Endothelial cell of umbilical vein (primary cell): ENCODE data around the gene EFCC1. TPM values are rescaled to one million over a fixed set of nuclear protein-coding genes. Genes with fewer than 3 reads are reported as not detected.
A peak's percentile ranks its signal among the peaks of the same experiment; 100 is the strongest.

ENCODE experiments used
- BruUV-seq: library from RNA; stranded (reverse); fragments of 400-500 nt; replicated peaks from 2 replicates; lab custom pipeline; 2021; lab: Mats Ljungman, UMichigan
- CTCF ChIA-PET: fragments of 300-600, 350-600 bp; sonication (Branson Sonifier 250); formaldehyde crosslinking; loops from one replicate; lab custom pipeline; 2021; ENCODE audit warnings: antibody characterized with exemption, inconsistent platforms; lab: Charles Lee
- POLR2A ChIA-PET: fragments of 300-600, 350-600 bp; sonication (Branson Sonifier 250); formaldehyde crosslinking; loops from one replicate; lab custom pipeline; 2021; ENCODE audit warnings: antibody characterized with exemption, inconsistent platforms; lab: Charles Lee
- DNase-seq: peaks from one replicate; pipeline ENCODE4 v3.0.0-alpha.2; 2011; ENCODE audit warnings: low read depth, low spot score
- FAIRE-seq: peaks from 2 replicates; lab custom pipeline; 2011; peaks lifted over from hg19 to GRCh38; lab: Jason Lieb, UNC
- H2AFZ ChIP-seq: 2 replicates; pipeline ENCODE4 v1.6.0; 2012; ENCODE audit warnings: low read depth, low read length, control low read depth, inconsistent platforms
- H3K27ac ChIP-seq: 2 replicates; pipeline ENCODE4 v1.5.1; 2011; ENCODE audit warnings: low read depth, mild to moderate bottlenecking, control low read depth, low read length, moderate library complexity; ENCODE audit not compliant: insufficient read depth
- H3K27me3 ChIP-seq, 2 experiments: 2 replicates each; pipeline versions ENCODE4 v1.6.0 to v1.6.1; 2011; ENCODE audit warnings: low read length in 2 of 2, mixed read lengths in 1 of 2; ENCODE audit not compliant: control insufficient read depth in 2 of 2, insufficient read depth in 2 of 2
- H3K36me3 ChIP-seq, 2 experiments: 2 replicates in 1 of 2; 3 replicates in 1 of 2; pipeline ENCODE4 v1.5.1; 2011; ENCODE audit warnings: low read length in 2 of 2, mild to moderate bottlenecking in 1 of 2, moderate library complexity in 1 of 2; ENCODE audit not compliant: control insufficient read depth in 2 of 2, insufficient read depth in 2 of 2; ENCODE audit errors: extremely low read depth in 1 of 2
- H3K4me1 ChIP-seq: 3 replicates; pipeline ENCODE4 v1.5.1; 2011; ENCODE audit warnings: mild to moderate bottlenecking, low read length; ENCODE audit not compliant: control insufficient read depth, insufficient read depth; ENCODE audit errors: extremely low read depth
- H3K4me2 ChIP-seq: 2 replicates; pipeline ENCODE4 v1.6.1; 2011; ENCODE audit warnings: low read length, control low read depth, mixed read lengths; ENCODE audit not compliant: insufficient read depth
- H3K4me3 ChIP-seq, 3 experiments: fragments of 200-600 bp in 1 of 3; sonication (generic), shearing (Covaris generic) in 1 of 3; replicated peaks in 1 of 3; 2 replicates each; pipeline ENCODE4 v1.5.1; 2011 to 2016; ENCODE audit warnings: control low read depth in 3 of 3, low read length in 3 of 3, mild to moderate bottlenecking in 2 of 3, inconsistent platforms in 1 of 3, low read depth in 1 of 3, moderate library complexity in 1 of 3; ENCODE audit not compliant: insufficient read depth in 1 of 3
- H3K79me2 ChIP-seq: 2 replicates; pipeline ENCODE4 v1.6.0; 2012; ENCODE audit warnings: low read length, inconsistent platforms; ENCODE audit not compliant: control insufficient read depth, insufficient read depth
- H3K9ac ChIP-seq: replicated peaks from 2 replicates; pipeline ENCODE3; 2011; ENCODE audit warnings: low read length, control low read depth; ENCODE audit not compliant: insufficient read depth; ENCODE audit errors: extremely low read depth
- H3K9me1 ChIP-seq: replicated peaks from 3 replicates; pipeline ENCODE4 v1.6.0; 2011; ENCODE audit warnings: mild to moderate bottlenecking, low read length; ENCODE audit not compliant: control insufficient read depth, insufficient read depth; ENCODE audit errors: extremely low read depth
- H3K9me3 ChIP-seq: replicated peaks from 2 replicates; pipeline ENCODE4 v1.5.1; 2012; ENCODE audit warnings: low read length, inconsistent platforms; ENCODE audit not compliant: control insufficient read depth, insufficient read depth
- H4K20me1 ChIP-seq: replicated peaks from 2 replicates; pipeline ENCODE3; 2011; ENCODE audit warnings: mild to moderate bottlenecking, low read length; ENCODE audit not compliant: control insufficient read depth, insufficient read depth; ENCODE audit errors: extremely low read depth
- EZH2 ChIP-seq: IDR thresholded peaks from 2 replicates; pipeline ENCODE4 v1.6.1; 2012; ENCODE audit warnings: borderline replicate concordance, low read depth, mild to moderate bottlenecking, moderate library complexity, low read length, inconsistent platforms; ENCODE audit not compliant: severe bottlenecking
- FOS ChIP-seq: IDR thresholded peaks from 2 replicates; pipeline ENCODE4 v1.6.1; 2011; ENCODE audit warnings: mild to moderate bottlenecking, low read length, moderate library complexity, borderline replicate concordance; ENCODE audit not compliant: insufficient read depth
- GATA2 ChIP-seq: IDR thresholded peaks from 2 replicates; pipeline ENCODE4 v1.7.0; 2011; ENCODE audit warnings: low read depth, mild to moderate bottlenecking, moderate library complexity, mixed read lengths, low read length; ENCODE audit not compliant: insufficient read length, insufficient read depth
- JUN ChIP-seq: IDR thresholded peaks from 2 replicates; pipeline ENCODE4 v1.6.1; 2011; ENCODE audit warnings: borderline replicate concordance, low read depth; ENCODE audit not compliant: insufficient read length, insufficient read depth
- MYC ChIP-seq: IDR thresholded peaks from one replicate; pipeline ENCODE4 v1.6.1; 2011; ENCODE audit warnings: mild to moderate bottlenecking, low read depth, low read length
- POLR2A ChIP-seq: IDR thresholded peaks from 2 replicates; pipeline ENCODE4 v1.6.1; 2012; ENCODE audit warnings: low read depth, mild to moderate bottlenecking, control low read depth, low read length
- POLR2AphosphoS5 ChIP-seq: IDR thresholded peaks from 2 replicates; pipeline ENCODE4 v1.6.1; 2012; ENCODE audit warnings: low read depth, mild to moderate bottlenecking, control low read depth, low read length, moderate library complexity; ENCODE audit not compliant: insufficient read depth
- dilution Hi-C: fragments of 300-500 bp; cut with MboI; formaldehyde crosslinking; loops from one replicate; pipeline ENCODE4 v1.15.0; 2019; ENCODE audit warnings: low sequenced_read_pairs; ENCODE audit not compliant: extremely low pct_ligation_motif_present
- intact Hi-C: fragments of 100-400 bp; cut with micrococcal nuclease; formaldehyde crosslinking; loops from one replicate; pipeline ENCODE4 v1.10.0; 2022
- polyA plus RNA-seq, 4 experiments: library from polyadenylated mRNA; depleted of rRNA in 3 of 4; stranded (reverse) in 3 of 4; unstranded in 1 of 4; fragments of >200 nt; gene quantifications; 2 replicates each; pipeline versions ENCODE4 v1.2.1 to v1.2.3, GENCODE V29; 2011 to 2012; ENCODE audit warnings: missing spikeins in 1 of 4
- total RNA-seq: library from RNA; stranded (reverse); gene quantifications from 2 replicates; pipeline ENCODE4 v1.2.3, GENCODE V29; 2021
- TF ChIP-seq, protein P1 (sequence below), 2 donors: IDR thresholded peaks; 1 replicate in 1 of 2; 2 replicates in 1 of 2; pipeline ENCODE4 v1.5.1; 2011; ENCODE audit warnings: low read length in 2 of 2, mild to moderate bottlenecking in 2 of 2, moderate library complexity in 2 of 2, control low read depth in 1 of 2, inconsistent platforms in 1 of 2, low read depth in 1 of 2; ENCODE audit not compliant: insufficient read depth in 1 of 2; ENCODE audit errors: extremely low read depth in 1 of 2
- TF ChIP-seq, protein P2 (sequence below): IDR thresholded peaks from 2 replicates; pipeline ENCODE4 v1.6.1; 2011; ENCODE audit not compliant: insufficient read depth, insufficient read length

EFCC1 gene
- total and polyA plus RNA-seq, 2 donors (not counting 3 experiments of a cell fraction or from before 2014, with no cell fraction given) = 0.73 to 1.3 TPM

GRCh38 chr3:128994173-128994512 is 7.0 kb upstream of the EFCC1 start:
- intact Hi-C loops (no loop called here), dilution Hi-C loops (no loop called here)
- no TSS peak for BruUV-seq
- POLR2A ChIA-PET = interaction anchor here (1.3 kb wide), 1 partner anchor 22 kb away, joined by 5 read pairs; no protein-coding TSS in a partner anchor
- no peaks in the 10 kb centered on the region for H3K36me3 ChIP-seq
- no peaks in the 10 kb centered on the region for H3K9me3 ChIP-seq
- peak overlapping the region; percentile 55 for H2AFZ ChIP-seq
- H3K4me3 ChIP-seq = peak overlapping the region in 1 of 3 experiments; percentile 39
- no peaks in the 10 kb centered on the region for H3K9me1 ChIP-seq
- H4K20me1 ChIP-seq = no peaks in the 10 kb centered on the region
- H3K27ac ChIP-seq = no peak overlapping the region
- H3K79me2 ChIP-seq = no peaks in the 10 kb centered on the region
- H3K27me3 ChIP-seq = peaks cover 1 to 15% of the 10 kb centered on the region in 2 experiments
- H3K4me1 ChIP-seq = peaks cover 6% of the 10 kb centered on the region
- H3K4me2 ChIP-seq = peak overlapping the region; percentile 20
- FAIRE-seq = no peak
- DNase-seq = peak; percentile 77
- CTCF ChIA-PET = interaction anchor here (1.0 to 4.8 kb wide), 8 partner anchors 8 to 59 kb away, joined by 3 to 36 read pairs (median 5); no protein-coding TSS in a partner anchor
- TF ChIP-seq MYC (no peak), FOS (no peak), EZH2 (no peak), POLR2AphosphoS5 (no peak), JUN (no peak), POLR2A (no peak), GATA2 (no peak)
- TF ChIP-seq, protein P1, sequence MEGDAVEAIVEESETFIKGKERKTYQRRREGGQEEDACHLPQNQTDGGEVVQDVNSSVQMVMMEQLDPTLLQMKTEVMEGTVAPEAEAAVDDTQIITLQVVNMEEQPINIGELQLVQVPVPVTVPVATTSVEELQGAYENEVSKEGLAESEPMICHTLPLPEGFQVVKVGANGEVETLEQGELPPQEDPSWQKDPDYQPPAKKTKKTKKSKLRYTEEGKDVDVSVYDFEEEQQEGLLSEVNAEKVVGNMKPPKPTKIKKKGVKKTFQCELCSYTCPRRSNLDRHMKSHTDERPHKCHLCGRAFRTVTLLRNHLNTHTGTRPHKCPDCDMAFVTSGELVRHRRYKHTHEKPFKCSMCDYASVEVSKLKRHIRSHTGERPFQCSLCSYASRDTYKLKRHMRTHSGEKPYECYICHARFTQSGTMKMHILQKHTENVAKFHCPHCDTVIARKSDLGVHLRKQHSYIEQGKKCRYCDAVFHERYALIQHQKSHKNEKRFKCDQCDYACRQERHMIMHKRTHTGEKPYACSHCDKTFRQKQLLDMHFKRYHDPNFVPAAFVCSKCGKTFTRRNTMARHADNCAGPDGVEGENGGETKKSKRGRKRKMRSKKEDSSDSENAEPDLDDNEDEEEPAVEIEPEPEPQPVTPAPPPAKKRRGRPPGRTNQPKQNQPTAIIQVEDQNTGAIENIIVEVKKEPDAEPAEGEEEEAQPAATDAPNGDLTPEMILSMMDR (IDR thresholded peaks at IDR 0.05; ENCODE audit: extremely low read depth in 1 of 2, insufficient read depth in 1 of 2, low read depth in 1 of 2, low read length in 2 of 2) = no peak
- TF ChIP-seq, protein P2, sequence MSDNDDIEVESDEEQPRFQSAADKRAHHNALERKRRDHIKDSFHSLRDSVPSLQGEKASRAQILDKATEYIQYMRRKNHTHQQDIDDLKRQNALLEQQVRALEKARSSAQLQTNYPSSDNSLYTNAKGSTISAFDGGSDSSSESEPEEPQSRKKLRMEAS = no peak
- H3K9ac ChIP-seq = no peak overlapping the region
